Neutrophil (primary cell): ENCODE data around the gene TEKT1.
"Not testable (repeated sequence)": the region's sequence is repeated elsewhere in the genome, so short reads cannot be mapped to it uniquely, and the experiment has no call there.

Experiments
- H3K27ac ChIP-seq: fragments of 200-600 bp; sonication (generic); 2 replicates; pipeline ENCODE4 v1.5.1; 2016; ENCODE audit warnings: mild to moderate bottlenecking, moderate library complexity
- H3K27me3 ChIP-seq: fragments of 200-600 bp; sonication (generic); 2 replicates; pipeline ENCODE4 v1.6.0; 2016; ENCODE audit warnings: mild to moderate bottlenecking
- H3K36me3 ChIP-seq: fragments of 200-600 bp; sonication (generic); 2 replicates; pipeline ENCODE4 v1.5.1; 2017
- H3K4me1 ChIP-seq, 2 experiments: fragments of 200-600 bp in 1 of 2; sonication (generic) in 1 of 2; 1 replicate in 1 of 2; 2 replicates in 1 of 2; pipeline versions ENCODE4 v1.5.1 to v1.6.1; 2013 to 2016; ENCODE audit warnings: low read depth in 1 of 2, low read length in 1 of 2, mild to moderate bottlenecking in 1 of 2, moderate library complexity in 1 of 2; ENCODE audit not compliant: control insufficient read depth in 1 of 2, insufficient read depth in 1 of 2
- H3K4me3 ChIP-seq, 2 experiments: fragments of 200-600 bp in 1 of 2; sonication (generic) in 1 of 2; 1 replicate in 1 of 2; 2 replicates in 1 of 2; pipeline ENCODE4 v1.5.1; 2013 to 2016; ENCODE audit warnings: low read depth in 1 of 2, low read length in 1 of 2, mild to moderate bottlenecking in 1 of 2, moderate library complexity in 1 of 2
- H3K9me3 ChIP-seq: fragments of 200-600 bp; sonication (generic); 2 replicates; pipeline ENCODE4 v1.5.1; 2016
- TF ChIP-seq, protein P1 (sequence below): fragments of 200-600 bp; sonication (generic); IDR thresholded peaks from 2 replicates; pipeline ENCODE4 v1.5.1; 2016; ENCODE audit warnings: antibody characterized with exemption

The TEKT1 gene

DNA sequence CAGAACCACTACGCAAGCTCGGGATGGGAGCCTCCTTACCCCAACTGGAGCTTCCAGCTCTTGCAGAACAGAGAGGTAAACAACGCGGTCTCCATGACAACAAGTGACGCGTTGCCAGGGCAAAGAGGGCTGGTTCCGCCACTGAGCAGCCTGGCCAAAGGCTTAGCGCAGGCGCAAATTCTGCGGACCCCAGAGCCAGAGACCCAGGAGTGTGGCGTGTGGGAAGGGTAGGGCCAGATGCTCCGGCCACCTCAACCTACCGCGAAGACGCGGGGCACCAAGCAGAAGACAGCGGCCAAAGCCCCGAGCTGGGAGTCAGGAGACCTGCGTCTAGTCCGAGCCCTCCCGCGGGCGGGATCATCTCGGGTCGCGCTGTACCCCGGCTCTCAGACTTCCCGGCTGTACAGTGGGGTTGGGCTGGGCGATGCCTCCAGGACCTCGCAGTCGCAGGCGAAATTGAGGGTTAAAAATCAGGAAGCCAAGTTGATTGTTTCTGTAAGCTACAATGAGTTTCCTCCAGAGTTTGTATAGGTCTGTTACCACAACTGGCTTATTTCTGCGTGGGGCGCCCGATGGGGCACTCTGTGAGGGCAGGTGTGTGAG, at the start of gene TEKT1:
TEKT1 (minus strand) TSS at position 69 of the 603 bp plus-strand sequence. CDS start 1,353 bp downstream, outside the sequence.
- TF ChIP-seq, protein P1, sequence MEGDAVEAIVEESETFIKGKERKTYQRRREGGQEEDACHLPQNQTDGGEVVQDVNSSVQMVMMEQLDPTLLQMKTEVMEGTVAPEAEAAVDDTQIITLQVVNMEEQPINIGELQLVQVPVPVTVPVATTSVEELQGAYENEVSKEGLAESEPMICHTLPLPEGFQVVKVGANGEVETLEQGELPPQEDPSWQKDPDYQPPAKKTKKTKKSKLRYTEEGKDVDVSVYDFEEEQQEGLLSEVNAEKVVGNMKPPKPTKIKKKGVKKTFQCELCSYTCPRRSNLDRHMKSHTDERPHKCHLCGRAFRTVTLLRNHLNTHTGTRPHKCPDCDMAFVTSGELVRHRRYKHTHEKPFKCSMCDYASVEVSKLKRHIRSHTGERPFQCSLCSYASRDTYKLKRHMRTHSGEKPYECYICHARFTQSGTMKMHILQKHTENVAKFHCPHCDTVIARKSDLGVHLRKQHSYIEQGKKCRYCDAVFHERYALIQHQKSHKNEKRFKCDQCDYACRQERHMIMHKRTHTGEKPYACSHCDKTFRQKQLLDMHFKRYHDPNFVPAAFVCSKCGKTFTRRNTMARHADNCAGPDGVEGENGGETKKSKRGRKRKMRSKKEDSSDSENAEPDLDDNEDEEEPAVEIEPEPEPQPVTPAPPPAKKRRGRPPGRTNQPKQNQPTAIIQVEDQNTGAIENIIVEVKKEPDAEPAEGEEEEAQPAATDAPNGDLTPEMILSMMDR = no peak
- no peak within 1 kb of the TSS for H3K27ac ChIP-seq
- peaks cover 95% of the 10 kb centered on the region for H3K27me3 ChIP-seq
- H3K9me3 ChIP-seq = no peaks in the 10 kb centered on the region
- peaks cover 5 to 6% of the 10 kb centered on the region in 2 experiments for H3K4me1 ChIP-seq
- H3K4me3 ChIP-seq = peak within 1 kb of the TSS in 1 of 2 experiments; percentile 15
- no peaks in the 10 kb centered on the region for H3K36me3 ChIP-seq

DNA sequence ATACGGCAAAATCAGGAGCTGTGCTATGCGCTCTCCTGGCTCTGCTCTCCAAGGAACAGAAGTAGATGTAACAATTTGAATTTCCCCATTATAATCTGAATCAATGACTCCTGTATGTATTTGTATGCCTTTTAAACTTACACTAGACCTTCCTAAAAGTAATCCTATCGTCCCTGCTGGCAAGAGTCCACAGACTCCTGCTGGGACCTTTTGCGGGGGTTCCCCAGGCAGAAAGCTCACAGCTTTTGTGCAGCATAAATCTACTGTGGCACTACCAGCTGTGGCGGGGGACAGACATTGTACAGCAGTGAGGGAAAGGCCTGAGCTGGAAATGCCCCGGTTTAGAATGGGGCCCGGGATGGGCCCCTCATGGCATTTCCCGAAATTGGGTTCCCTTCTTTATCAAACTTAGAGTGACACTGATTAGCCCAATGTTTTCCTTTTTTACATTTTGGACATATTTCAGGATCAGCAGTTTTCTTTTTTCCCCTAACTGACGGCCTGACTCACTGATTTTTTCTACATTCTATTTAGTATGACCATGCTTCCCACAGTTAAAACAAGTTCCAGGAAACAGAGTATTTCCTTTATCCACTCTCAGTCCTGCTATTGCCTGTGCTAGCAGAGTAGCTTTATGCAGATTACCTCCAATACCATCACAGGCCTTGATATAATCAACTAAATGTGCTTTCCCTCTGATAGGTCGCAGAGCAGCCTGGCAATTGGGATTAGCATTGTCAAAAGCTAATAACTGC, 47.9 kb upstream of the TEKT1 start:
- not testable (repeated sequence) for H3K4me1 ChIP-seq

DNA sequence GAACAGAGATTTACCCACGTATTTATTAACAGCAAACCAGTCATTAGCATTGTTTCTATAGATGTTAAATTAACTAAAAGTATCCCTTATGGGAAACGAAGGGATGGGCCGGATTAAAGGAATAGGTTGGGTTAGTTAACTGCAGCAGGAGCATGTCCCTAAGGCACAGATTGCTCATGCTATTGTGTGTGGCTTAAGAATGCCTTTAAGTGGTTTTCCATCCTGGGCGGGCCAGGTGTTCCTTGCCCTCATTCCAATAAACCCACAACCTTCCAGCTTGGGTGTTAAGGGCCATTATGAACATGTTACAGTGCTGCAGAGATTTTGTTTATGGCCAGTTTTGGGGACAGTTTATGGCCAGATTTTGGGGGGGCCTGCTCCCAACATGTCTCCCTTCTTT, 43.7 kb upstream of the TEKT1 start:
- H3K9me3 ChIP-seq, H3K4me3 ChIP-seq, H3K4me1 ChIP-seq, H3K27ac ChIP-seq, H3K36me3 ChIP-seq: not testable (repeated sequence)
- H3K27me3 ChIP-seq = peaks cover 27% of the 10 kb centered on the region

More for the DNA sequence above, 47.9 kb upstream of the TEKT1 start:
- not testable (repeated sequence) for H3K4me3 ChIP-seq, H3K27ac ChIP-seq, H3K36me3 ChIP-seq, H3K9me3 ChIP-seq
- H3K27me3 ChIP-seq = peaks cover 51% of the 10 kb centered on the region

DNA sequence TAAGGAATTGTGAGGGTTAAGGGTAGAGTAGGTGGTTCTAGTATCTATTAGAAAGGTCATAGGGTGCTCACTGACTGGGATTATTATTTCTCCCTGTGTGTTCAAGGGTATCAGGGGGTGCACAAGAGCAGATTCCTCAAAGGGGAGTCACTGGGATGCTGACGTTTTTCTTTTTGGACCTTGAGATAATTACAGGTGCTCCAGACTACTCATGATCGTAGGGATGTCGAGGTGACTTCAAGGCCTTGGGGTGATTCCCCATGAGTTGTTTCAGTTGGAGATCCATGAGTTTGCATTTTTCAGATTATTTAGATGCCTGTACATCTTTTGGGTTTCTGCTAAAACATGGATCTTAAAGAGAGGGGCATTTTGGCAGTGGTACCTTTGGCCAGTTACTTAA, 41.4 kb upstream of the TEKT1 start:
- H3K27ac ChIP-seq = no peak overlapping the region
- H3K4me1 ChIP-seq = peaks cover 2 to 3% of the 10 kb centered on the region in 2 experiments
- TF ChIP-seq, protein P1 = no peak
- H3K27me3 ChIP-seq = peaks cover 8% of the 10 kb centered on the region
- no peaks in the 10 kb centered on the region for H3K36me3 ChIP-seq
- H3K4me3 ChIP-seq = no peak overlapping the region
- H3K9me3 ChIP-seq = no peaks in the 10 kb centered on the region

DNA sequence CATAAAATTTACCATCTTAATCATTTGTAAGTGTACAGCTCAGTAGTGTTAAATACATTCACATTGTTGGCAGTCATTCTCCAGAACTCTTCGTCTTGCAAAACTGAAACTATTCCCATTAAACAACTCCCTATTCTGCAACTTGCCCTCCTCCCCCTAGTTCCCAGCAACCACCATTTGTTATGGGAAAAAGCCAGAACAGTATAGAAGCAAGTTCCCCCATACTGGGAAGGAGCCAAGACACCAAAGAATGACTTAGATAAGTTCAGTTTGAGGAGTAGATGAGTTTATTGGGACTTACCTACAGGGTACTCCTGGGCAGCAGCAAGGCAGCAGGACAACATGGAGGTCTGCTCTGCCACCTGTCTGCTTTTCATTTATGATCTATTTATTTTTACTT, 39.3 kb upstream of the TEKT1 start:
- peaks cover 7 to 11% of the 10 kb centered on the region in 2 experiments for H3K4me1 ChIP-seq
- H3K27me3 ChIP-seq = peaks cover 3% of the 10 kb centered on the region
- H3K9me3 ChIP-seq = no peaks in the 10 kb centered on the region
- TF ChIP-seq, protein P1 = no peak
- H3K36me3 ChIP-seq = no peaks in the 10 kb centered on the region
- H3K27ac ChIP-seq = no peak overlapping the region
- no peak overlapping the region for H3K4me3 ChIP-seq

DNA sequence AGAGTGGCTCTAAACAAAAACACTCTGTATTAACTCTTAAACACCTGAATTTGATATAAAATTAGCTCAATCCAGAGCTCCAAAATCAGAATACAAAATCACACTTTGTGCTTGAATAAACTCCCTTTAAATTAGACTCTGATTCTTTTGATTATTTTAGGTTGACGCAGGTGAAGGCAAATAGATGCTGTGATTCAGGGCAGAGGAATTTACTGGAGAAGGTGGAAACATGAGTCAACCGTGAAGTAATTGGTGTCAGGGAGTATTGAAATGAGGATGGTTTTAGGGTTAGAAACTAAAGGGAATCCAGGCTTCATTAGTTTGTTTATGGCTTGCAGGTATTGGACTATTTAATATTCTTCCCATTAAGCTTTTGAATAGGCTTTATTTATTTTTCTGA, 37.1 kb upstream of the TEKT1 start:
- no peaks in the 10 kb centered on the region for H3K36me3 ChIP-seq
- TF ChIP-seq, protein P1 = no peak
- H3K4me3 ChIP-seq = no peak overlapping the region
- no peak overlapping the region for H3K27ac ChIP-seq
- H3K4me1 ChIP-seq = peaks cover 7 to 11% of the 10 kb centered on the region in 2 experiments
- H3K9me3 ChIP-seq = no peaks in the 10 kb centered on the region
- H3K27me3 ChIP-seq = peaks cover 25% of the 10 kb centered on the region
